Prostate gland (tissue), 2 donors: ENCODE data around the gene PTK6. TPM values are rescaled to one million over a fixed set of nuclear protein-coding genes. Genes with fewer than 3 reads are reported as not detected.
"Not testable (repeated sequence)": the region's sequence is repeated elsewhere in the genome, so short reads cannot be mapped to it uniquely, and the experiment has no call there.

ENCODE experiments used
- DNase-seq: peaks from one replicate; pipeline ENCODE4 v3.0.0-alpha.2; 2019; ENCODE audit warnings: low spot score
- H3K27ac ChIP-seq, 2 donors: fragments of 200-600 bp; sonication (generic); 2 replicates each; pipeline ENCODE4 v1.5.1; 2017 to 2019
- H3K27me3 ChIP-seq: fragments of 200-600 bp; sonication (generic); replicated peaks from 2 replicates; pipeline ENCODE4 v1.5.1; 2019; ENCODE audit not compliant: insufficient read depth
- H3K36me3 ChIP-seq, 2 donors: fragments of 200-600 bp; sonication (generic); 1 replicate in 1 of 2; 2 replicates in 1 of 2; pipeline versions ENCODE4 v1.5.1 to v1.8.1; 2017 to 2019
- H3K4me1 ChIP-seq: fragments of 200-600 bp; sonication (generic); replicated peaks from 2 replicates; pipeline ENCODE4 v1.5.1; 2019
- H3K4me3 ChIP-seq, 2 donors: fragments of 200-600 bp; sonication (generic); 2 replicates each; pipeline ENCODE4 v1.5.1; 2017 to 2019
- H3K9me3 ChIP-seq: fragments of 200-600 bp; sonication (generic); 2 replicates; pipeline ENCODE4 v1.5.1; 2017
- POLR2A ChIP-seq: fragments of 450-650 bp; IDR thresholded peaks from one replicate; pipeline ENCODE4 v1.6.1; 2016; ENCODE audit warnings: antibody characterized with exemption, mild to moderate bottlenecking
- POLR2AphosphoS5 ChIP-seq: sonication (generic); formaldehyde crosslinking; IDR thresholded peaks from one replicate; pipeline ENCODE4 v1.6.1; 2017; ENCODE audit warnings: antibody characterized with exemption
- WGBS: methylation state at CpG from one replicate; pipeline ENCODE4 v1.1.5; 2018; 5-methylcytosine and 5-hydroxymethylcytosine counted together
- intact Hi-C: fragments of 100-400 bp; cut with DNase I; formaldehyde crosslinking; loops from one replicate; pipeline ENCODE4 v1.14.2; 2022
- total RNA-seq, 2 donors: library from RNA; depleted of rRNA; stranded (reverse); fragments of >200 nt; gene quantifications; one replicate each; pipeline ENCODE4 v1.1.0, GENCODE V29; 2016
- TF ChIP-seq, protein P1 (sequence below), 4 experiments: fragments of 200-600 bp in 2 of 4; fragments of 450-650 bp in 2 of 4; sonication (generic) in 2 of 4; IDR thresholded peaks; 1 replicate in 3 of 4; 2 replicates in 1 of 4; pipeline ENCODE4 v1.5.1; 2016 to 2019; ENCODE audit warnings: antibody characterized with exemption in 4 of 4, mild to moderate bottlenecking in 2 of 4, moderate library complexity in 2 of 4

The PTK6 gene
- total RNA-seq, 2 donors from 2014 or later, result 0.77 to 1.1 TPM

DNA sequence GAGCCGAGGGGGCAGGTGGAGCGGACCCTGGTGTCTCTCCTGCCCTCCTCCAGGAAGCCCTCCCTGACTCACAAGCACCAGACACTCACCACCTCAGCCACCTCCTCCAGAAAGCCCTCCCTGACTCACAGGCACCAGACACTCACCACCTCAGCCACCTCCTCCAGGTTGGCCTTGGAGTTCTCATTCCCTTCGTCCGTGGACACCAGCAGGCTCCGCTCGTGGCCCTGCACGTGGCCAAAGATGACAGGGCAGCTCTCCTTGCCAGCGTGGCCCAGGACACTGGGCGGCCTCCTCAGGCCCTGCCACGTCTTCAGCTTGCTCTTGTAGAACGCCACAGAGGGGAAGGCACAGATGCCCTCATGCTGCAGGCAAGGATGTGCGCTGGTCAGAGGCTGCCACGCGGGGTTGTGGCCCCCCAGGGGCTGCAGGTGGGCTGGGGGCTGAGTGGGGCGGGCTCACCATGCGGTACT lies 23.2 kb upstream of the PTK6 start:
- Histone ChIP-seq H3K36me3 (peaks cover 4 to 5% of the 10 kb centered on the region in 2 donors), H3K27ac (no peak overlapping the region), H3K4me1 (no peaks in the 10 kb centered on the region), H3K9me3 (no peaks in the 10 kb centered on the region), H3K27me3 (no peaks in the 10 kb centered on the region), H3K4me3 (no peak overlapping the region)
- 96% methylated on average over 16 of the region's 16 CpGs for WGBS
- intact Hi-C loops, result no loop called here
- no peak for TF ChIP-seq POLR2A
- no peak for TF ChIP-seq POLR2AphosphoS5
- DNase-seq, result no peak

DNA sequence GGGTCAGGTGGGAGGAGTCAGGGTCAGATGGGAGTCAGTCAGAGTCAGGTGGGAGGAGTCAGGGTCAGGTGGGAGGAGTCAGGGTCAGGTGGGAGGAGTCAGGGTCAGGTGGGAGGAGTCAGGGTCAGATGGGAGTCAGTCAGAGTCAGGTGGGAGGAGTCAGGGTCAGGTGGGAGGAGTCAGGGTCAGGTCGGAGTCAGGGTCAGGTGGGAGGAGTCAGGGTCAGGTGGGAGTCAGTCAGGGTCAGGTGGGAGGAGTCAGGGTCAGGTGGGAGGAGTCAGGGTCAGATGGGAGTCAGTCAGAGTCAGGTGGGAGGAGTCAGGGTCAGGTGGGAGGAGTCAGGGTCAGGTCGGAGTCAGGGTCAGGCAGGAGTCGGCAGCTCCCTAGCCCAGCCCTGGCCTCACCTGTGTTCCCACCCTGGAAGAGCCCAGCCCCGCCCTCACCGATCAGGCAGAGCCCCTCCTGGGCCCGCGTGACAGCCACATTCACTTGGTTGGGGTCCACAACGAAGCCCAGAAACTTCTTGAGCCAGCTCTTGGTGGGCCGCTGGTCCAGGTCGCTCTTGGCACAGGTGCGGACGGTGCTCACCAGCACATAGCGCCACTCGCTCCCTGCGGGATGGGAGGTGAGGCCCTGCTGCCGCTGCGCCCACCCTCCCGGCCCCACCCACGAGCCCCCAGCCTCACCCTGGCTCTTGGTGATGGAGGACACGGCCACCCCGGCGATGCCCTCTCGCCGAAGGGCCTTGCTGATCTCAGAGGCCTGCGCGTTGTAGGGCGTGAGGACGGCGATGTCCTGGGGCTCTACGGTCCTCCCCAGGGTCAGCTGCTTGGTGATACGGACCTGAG lies 22.5 kb upstream of the PTK6 start:
- intact Hi-C loops, H3K9me3 ChIP-seq, H3K27me3 ChIP-seq, H3K27ac ChIP-seq, H3K4me3 ChIP-seq, H3K4me1 ChIP-seq, H3K36me3 ChIP-seq, DNase-seq: not testable (repeated sequence)
- WGBS, result 91% methylated on average over 29 of the region's 31 CpGs

DNA sequence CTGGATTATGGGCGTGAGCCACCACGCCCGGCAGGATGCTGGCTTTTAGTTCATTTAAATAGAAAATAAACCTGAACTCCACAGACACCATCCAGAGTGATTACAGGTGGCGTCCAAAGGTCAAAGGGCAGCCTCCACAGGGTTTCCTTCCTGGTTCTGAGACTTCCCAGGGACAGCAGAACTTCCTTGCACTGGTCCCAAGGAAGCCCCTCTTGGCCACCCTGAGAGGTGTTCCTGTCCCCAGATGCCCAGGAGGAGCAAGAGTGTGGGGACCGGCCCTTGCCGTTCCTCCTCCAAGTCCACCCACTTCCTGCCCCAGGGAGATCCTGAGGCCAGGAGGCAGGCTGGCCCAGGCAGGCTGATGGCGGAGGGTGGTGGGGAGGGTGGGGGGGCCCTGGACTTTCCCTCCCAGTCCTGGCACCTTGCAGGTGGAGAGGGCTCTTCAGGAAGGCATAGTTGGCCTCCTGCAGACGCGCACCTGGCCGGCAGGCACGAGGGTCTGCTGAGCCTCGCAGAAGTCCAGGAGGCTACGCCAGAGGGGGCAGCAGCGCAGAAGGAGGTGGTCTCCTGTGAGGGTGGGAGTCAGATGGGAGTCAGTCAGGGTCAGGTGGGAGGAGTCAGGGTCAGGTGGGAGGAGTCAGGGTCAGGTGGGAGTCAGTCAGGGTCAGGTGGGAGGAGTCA lies 21.8 kb upstream of the PTK6 start:
- TF ChIP-seq POLR2A (no peak), POLR2AphosphoS5 (no peak)
- TF ChIP-seq, protein P1, sequence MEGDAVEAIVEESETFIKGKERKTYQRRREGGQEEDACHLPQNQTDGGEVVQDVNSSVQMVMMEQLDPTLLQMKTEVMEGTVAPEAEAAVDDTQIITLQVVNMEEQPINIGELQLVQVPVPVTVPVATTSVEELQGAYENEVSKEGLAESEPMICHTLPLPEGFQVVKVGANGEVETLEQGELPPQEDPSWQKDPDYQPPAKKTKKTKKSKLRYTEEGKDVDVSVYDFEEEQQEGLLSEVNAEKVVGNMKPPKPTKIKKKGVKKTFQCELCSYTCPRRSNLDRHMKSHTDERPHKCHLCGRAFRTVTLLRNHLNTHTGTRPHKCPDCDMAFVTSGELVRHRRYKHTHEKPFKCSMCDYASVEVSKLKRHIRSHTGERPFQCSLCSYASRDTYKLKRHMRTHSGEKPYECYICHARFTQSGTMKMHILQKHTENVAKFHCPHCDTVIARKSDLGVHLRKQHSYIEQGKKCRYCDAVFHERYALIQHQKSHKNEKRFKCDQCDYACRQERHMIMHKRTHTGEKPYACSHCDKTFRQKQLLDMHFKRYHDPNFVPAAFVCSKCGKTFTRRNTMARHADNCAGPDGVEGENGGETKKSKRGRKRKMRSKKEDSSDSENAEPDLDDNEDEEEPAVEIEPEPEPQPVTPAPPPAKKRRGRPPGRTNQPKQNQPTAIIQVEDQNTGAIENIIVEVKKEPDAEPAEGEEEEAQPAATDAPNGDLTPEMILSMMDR (IDR thresholded peaks at IDR 0.05), result no peak
- H3K27me3 ChIP-seq, result no peaks in the 10 kb centered on the region
- peaks cover 4 to 5% of the 10 kb centered on the region in 2 donors for H3K36me3 ChIP-seq
- H3K9me3 ChIP-seq, result no peaks in the 10 kb centered on the region
- H3K4me3 ChIP-seq, result no peak overlapping the region
- 97% methylated on average over 14 of the region's 14 CpGs for WGBS
- DNase-seq, result no peak
- no peak overlapping the region for H3K27ac ChIP-seq
- H3K4me1 ChIP-seq, result no peaks in the 10 kb centered on the region
- intact Hi-C loops, result no loop called here

GRCh38 chr20:63557481-63557891 lies 20.3 kb upstream of the PTK6 start:
- H3K36me3 ChIP-seq, result peaks cover 4% of the 10 kb centered on the region in 2 donors
- TF ChIP-seq POLR2A (no peak), POLR2AphosphoS5 (no peak)
- TF ChIP-seq, protein P1 (IDR thresholded peaks at IDR 0.05), result no peak
- 90% methylated on average over 14 of the region's 19 CpGs for WGBS
- no peak for DNase-seq
- H3K4me1 ChIP-seq, result no peaks in the 10 kb centered on the region
- no peak overlapping the region for H3K27ac ChIP-seq
- no peaks in the 10 kb centered on the region for H3K9me3 ChIP-seq
- intact Hi-C loops, result no loop called here
- H3K4me3 ChIP-seq, result no peak overlapping the region
- H3K27me3 ChIP-seq, result no peaks in the 10 kb centered on the region

DNA sequence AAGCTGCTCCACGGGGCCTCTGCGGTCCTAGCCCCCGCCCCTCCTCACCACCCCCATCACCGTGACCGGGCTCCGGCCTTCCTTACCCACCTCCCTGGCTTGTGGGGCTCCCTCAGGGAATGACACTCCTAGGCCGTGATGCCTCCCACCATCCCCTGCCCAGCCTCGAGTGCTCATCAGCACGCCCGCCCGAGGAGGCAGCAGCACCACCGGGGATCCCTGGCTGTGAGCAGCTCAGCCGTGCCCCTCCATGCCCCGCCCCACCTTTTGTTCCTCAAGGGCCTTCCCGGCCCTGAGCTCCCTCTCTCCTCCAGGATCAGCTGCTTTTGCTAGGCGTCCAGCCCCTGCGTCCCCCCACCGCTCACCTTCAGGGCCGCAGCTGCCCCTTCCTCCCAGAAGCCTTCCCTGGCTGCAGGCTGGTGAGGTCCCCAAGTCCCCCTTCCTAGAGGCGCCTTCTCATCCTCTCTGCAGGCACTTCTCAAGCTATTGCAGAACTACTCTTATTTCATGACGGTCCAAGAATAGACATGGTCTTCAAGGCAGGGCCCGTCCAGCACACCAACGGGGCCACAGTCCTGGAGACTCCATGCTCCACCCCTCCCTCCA lies 19.8 kb upstream of the PTK6 start:
- intact Hi-C loops, result no loop called here
- Histone ChIP-seq H3K27ac (no peak overlapping the region), H3K4me1 (no peaks in the 10 kb centered on the region), H3K9me3 (no peaks in the 10 kb centered on the region), H3K4me3 (no peak overlapping the region), H3K36me3 (peaks cover 0 to 4% of the 10 kb centered on the region in 2 donors), H3K27me3 (no peaks in the 10 kb centered on the region)
- DNase-seq, result no peak
- TF ChIP-seq, protein P1 (IDR thresholded peaks at IDR 0.05), result no peak
- no peak for TF ChIP-seq POLR2AphosphoS5
- no peak for TF ChIP-seq POLR2A
- WGBS, result 68% methylated on average over 23 of the region's 23 CpGs
